SJSA1 (cell line): ENCODE measurements around the gene ATP1A3. TPM values are rescaled to one million over a fixed set of nuclear protein-coding genes. Genes with fewer than 3 reads are reported as not detected.
A peak's percentile ranks its signal among the peaks of the same experiment; 100 is the strongest.
"Not testable (repeated sequence)": the region's sequence is repeated elsewhere in the genome, so short reads cannot be mapped to it uniquely, and the experiment has no call there.

Experiments
- DNase-seq, 2 experiments: peaks; one replicate each; pipeline ENCODE4 v3.0.0-alpha.2; 2015 to 2020; ENCODE audit warnings: low spot score in 2 of 2, low read depth in 1 of 2
- H3K27ac ChIP-seq: fragments of 250-450 bp; sonication (Bioruptor Pico); 2 replicates; pipeline ENCODE4 v1.5.1; 2020; ENCODE audit warnings: mild to moderate bottlenecking, moderate library complexity
- H3K27me3 ChIP-seq: fragments of 250-450 bp; sonication (Bioruptor Pico); replicated peaks from 2 replicates; pipeline ENCODE4 v1.5.1; 2020; ENCODE audit warnings: mild to moderate bottlenecking, moderate library complexity
- H3K36me3 ChIP-seq: fragments of 250-450 bp; sonication (Bioruptor Pico); 2 replicates; pipeline ENCODE4 v1.5.1; 2020; ENCODE audit warnings: mild to moderate bottlenecking
- H3K4me1 ChIP-seq: fragments of 250-450 bp; sonication (Bioruptor Pico); replicated peaks from 2 replicates; pipeline ENCODE4 v1.6.1; 2021; ENCODE audit warnings: mild to moderate bottlenecking
- H3K4me3 ChIP-seq: fragments of 250-450 bp; sonication (Bioruptor Pico); 2 replicates; pipeline ENCODE4 v1.5.1; 2020; ENCODE audit warnings: mild to moderate bottlenecking
- H3K9me3 ChIP-seq: fragments of 250-450 bp; sonication (Bioruptor Pico); replicated peaks from 2 replicates; pipeline ENCODE4 v1.5.1; 2020; ENCODE audit warnings: mild to moderate bottlenecking
- total RNA-seq: library from RNA; depleted of rRNA; stranded (reverse); fragments of >200 nt; shearing (Covaris generic); gene quantifications from 2 replicates; pipeline ENCODE4 v1.2.3, GENCODE V29; 2014

Gene ATP1A3
- total RNA-seq, 1 experiment from 2014 or later: not detected

- not testable (repeated sequence) for DNase-seq, H3K4me1 ChIP-seq, H3K4me3 ChIP-seq, H3K9me3 ChIP-seq, H3K27ac ChIP-seq, H3K36me3 ChIP-seq
- peaks cover 49% of the 10 kb centered on the region for H3K27me3 ChIP-seq
Measured at GRCh38 chr19:41939209-41939608, 54.8 kb downstream of the ATP1A3 start.

GRCh38 chr19:41937525-41938468 lies 56.2 kb downstream of the ATP1A3 start:
- H3K27me3 ChIP-seq: peaks cover 59% of the 10 kb centered on the region
- DNase-seq: no peak
- no peaks in the 10 kb centered on the region for H3K36me3 ChIP-seq
- no peaks in the 10 kb centered on the region for H3K9me3 ChIP-seq
- no peak overlapping the region for H3K27ac ChIP-seq
- H3K4me3 ChIP-seq: no peak overlapping the region
- H3K4me1 ChIP-seq: peaks cover 4% of the 10 kb centered on the region; the same call in 1 of the 2 replicates

- DNase-seq: no peak
- Histone ChIP-seq H3K27me3 (peaks cover 65% of the 10 kb centered on the region), H3K9me3 (no peaks in the 10 kb centered on the region), H3K4me1 (peaks cover 4% of the 10 kb centered on the region; the same call in 1 of the 2 replicates), H3K36me3 (no peaks in the 10 kb centered on the region), H3K4me3 (no peak overlapping the region), H3K27ac (no peak overlapping the region)
Measured at GRCh38 chr19:41936961-41937360, 57.1 kb downstream of the ATP1A3 start.

GRCh38 chr19:41936416-41936850 lies 57.6 kb downstream of the ATP1A3 start:
- H3K27me3 ChIP-seq: peaks cover 67% of the 10 kb centered on the region
- no peak for DNase-seq

GRCh38 chr19:41935760-41936415 lies 58.1 kb downstream of the ATP1A3 start:
- H3K4me1 ChIP-seq: peaks cover 4% of the 10 kb centered on the region; the same call in 1 of the 2 replicates
- no peaks in the 10 kb centered on the region for H3K9me3 ChIP-seq
- H3K27me3 ChIP-seq: peaks cover 67% of the 10 kb centered on the region
- no peak overlapping the region for H3K4me3 ChIP-seq
- H3K27ac ChIP-seq: no peak overlapping the region
- no peaks in the 10 kb centered on the region for H3K36me3 ChIP-seq
- no peak for DNase-seq

More at GRCh38 chr19:41936416-41936850, 57.6 kb downstream of the ATP1A3 start:
- Histone ChIP-seq H3K4me1 (peaks cover 4% of the 10 kb centered on the region; the same call in 1 of the 2 replicates), H3K4me3 (no peak overlapping the region), H3K36me3 (no peaks in the 10 kb centered on the region), H3K27ac (no peak overlapping the region), H3K9me3 (no peaks in the 10 kb centered on the region)

- no peak overlapping the region for H3K4me3 ChIP-seq
- no peaks in the 10 kb centered on the region for H3K36me3 ChIP-seq
- no peak overlapping the region for H3K27ac ChIP-seq
- H3K27me3 ChIP-seq: peaks cover 70% of the 10 kb centered on the region
- H3K9me3 ChIP-seq: no peaks in the 10 kb centered on the region
- H3K4me1 ChIP-seq: no peaks in the 10 kb centered on the region
- peak; percentile 45 to 71 for DNase-seq
Measured at GRCh38 chr19:41934849-41935374, 59.1 kb downstream of the ATP1A3 start.

GRCh38 chr19:41933693-41934426 lies 60.2 kb downstream of the ATP1A3 start:
- Histone ChIP-seq H3K27ac (no peak overlapping the region), H3K9me3 (no peaks in the 10 kb centered on the region), H3K27me3 (peaks cover 77% of the 10 kb centered on the region), H3K4me3 (no peak overlapping the region), H3K4me1 (no peaks in the 10 kb centered on the region), H3K36me3 (no peaks in the 10 kb centered on the region)
- DNase-seq: no peak

GRCh38 chr19:41932720-41933332 lies 61.2 kb downstream of the ATP1A3 start:
- Histone ChIP-seq H3K27ac (no peak overlapping the region), H3K27me3 (peaks cover 84% of the 10 kb centered on the region), H3K4me3 (no peak overlapping the region), H3K36me3 (no peaks in the 10 kb centered on the region), H3K4me1 (no peaks in the 10 kb centered on the region), H3K9me3 (no peaks in the 10 kb centered on the region)
- DNase-seq: no peak

GRCh38 chr19:41932259-41932719 lies 61.7 kb downstream of the ATP1A3 start:
- no peaks in the 10 kb centered on the region for H3K36me3 ChIP-seq
- H3K27ac ChIP-seq: no peak overlapping the region
- H3K27me3 ChIP-seq: peaks cover 83% of the 10 kb centered on the region
- H3K4me1 ChIP-seq: no peaks in the 10 kb centered on the region
- H3K9me3 ChIP-seq: no peaks in the 10 kb centered on the region
- no peak for DNase-seq
- H3K4me3 ChIP-seq: no peak overlapping the region

- Histone ChIP-seq H3K4me3 (no peak overlapping the region), H3K36me3 (no peaks in the 10 kb centered on the region), H3K9me3 (no peaks in the 10 kb centered on the region), H3K4me1 (no peaks in the 10 kb centered on the region), H3K27ac (no peak overlapping the region), H3K27me3 (peaks cover 85% of the 10 kb centered on the region)
- DNase-seq: no peak
Measured at GRCh38 chr19:41930926-41931592, 63.0 kb downstream of the ATP1A3 start.

GRCh38 chr19:41930322-41930722 lies 63.7 kb downstream of the ATP1A3 start:
- no peaks in the 10 kb centered on the region for H3K36me3 ChIP-seq
- H3K4me3 ChIP-seq: no peak overlapping the region
- no peak overlapping the region for H3K27ac ChIP-seq
- peaks cover 83% of the 10 kb centered on the region for H3K27me3 ChIP-seq
- H3K4me1 ChIP-seq: no peaks in the 10 kb centered on the region
- H3K9me3 ChIP-seq: no peaks in the 10 kb centered on the region
- no peak for DNase-seq

- Histone ChIP-seq H3K27ac (no peak overlapping the region), H3K27me3 (peaks cover 79% of the 10 kb centered on the region), H3K4me3 (no peak overlapping the region), H3K4me1 (no peaks in the 10 kb centered on the region), H3K9me3 (no peaks in the 10 kb centered on the region), H3K36me3 (no peaks in the 10 kb centered on the region)
- DNase-seq: no peak
Measured at GRCh38 chr19:41929536-41930071, 64.4 kb downstream of the ATP1A3 start.
